ENCODE results near the gene EXOSC10. TPM values are rescaled to one million over a fixed set of nuclear protein-coding genes. Genes with fewer than 3 reads are reported as not detected.

Gene EXOSC10
- total RNA-seq, 2 experiments from 2014 or later = 74.3 to 89.6 TPM

DNA sequence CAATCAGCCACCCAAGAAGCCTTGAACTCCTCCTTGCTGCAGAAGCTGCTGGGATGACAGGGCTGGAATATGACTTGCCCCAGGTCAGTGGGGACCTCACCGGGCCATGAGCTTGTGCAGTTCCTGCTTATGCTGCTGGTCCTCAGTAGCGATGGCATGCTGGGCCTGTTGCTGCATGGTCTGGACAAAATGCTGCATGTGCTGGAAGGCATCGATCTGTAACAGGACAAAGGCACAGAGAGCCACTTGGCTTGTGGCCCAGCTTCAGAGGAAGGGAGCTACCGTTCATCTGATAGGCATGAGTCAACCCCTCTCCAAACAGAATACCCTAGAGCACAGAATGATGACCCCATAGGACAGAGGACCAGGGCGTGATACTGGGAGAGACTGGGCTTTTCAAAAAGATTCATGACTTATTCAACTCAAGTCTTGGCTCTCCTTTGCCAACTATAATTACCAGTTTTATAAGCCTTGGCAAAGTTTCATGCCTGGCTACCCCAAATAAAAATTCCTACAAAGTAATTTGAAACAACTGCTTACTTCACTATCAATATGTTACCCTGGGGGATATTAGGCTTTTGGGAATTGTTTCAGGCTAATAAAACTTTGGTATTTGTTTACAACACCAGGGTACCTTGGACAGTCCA lies 34.7 kb upstream of the EXOSC10 start:
- Mint-ChIP-seq H3K4me3 (no peak overlapping the region), H3K27ac (no peak overlapping the region), H3K36me3 (ENCODE audit: low read depth) (peaks cover 33% of the 10 kb centered on the region), H3K27me3 (no peaks in the 10 kb centered on the region), H3K4me1 (no peaks in the 10 kb centered on the region), H3K9me3 (ENCODE audit: low read depth) (no peaks in the 10 kb centered on the region)
- intact Hi-C loops (cut with DNase I, micrococcal nuclease) = no loop called here
- ChIA-PET POLR2A (no interaction called here), CTCF (interaction anchor here (0.7 kb wide), 1 partner anchor 216 kb away, joined by 3 read pairs; no protein-coding TSS in a partner anchor)
- ATAC-seq = no peak
- no peak for DNase-seq

GRCh38 chr1:11132563-11133293 lies 33.1 kb upstream of the EXOSC10 start:
- no peak overlapping the region for H3K27ac Mint-ChIP-seq

GRCh38 chr1:11131816-11132215 lies 32.1 kb upstream of the EXOSC10 start:
- no peak overlapping the region for H3K4me3 Mint-ChIP-seq
- DNase-seq (no peak), ATAC-seq (no peak)
- CTCF ChIA-PET = interaction anchor here (0.6 to 2.4 kb wide), 3 partner anchors 24 to 606 kb away, joined by 3 to 8 read pairs (median 7); no protein-coding TSS in a partner anchor
- H3K9me3 Mint-ChIP-seq (ENCODE audit: low read depth) = no peaks in the 10 kb centered on the region
- H3K36me3 Mint-ChIP-seq (ENCODE audit: low read depth) = peaks cover 39% of the 10 kb centered on the region
- intact Hi-C loops (cut with DNase I, micrococcal nuclease) = no loop called here
- H3K27ac Mint-ChIP-seq = no peak overlapping the region
- no peaks in the 10 kb centered on the region for H3K27me3 Mint-ChIP-seq
- no peaks in the 10 kb centered on the region for H3K4me1 Mint-ChIP-seq
- POLR2A ChIA-PET = interaction anchor here (0.6 kb wide), 1 partner anchor 50 kb away, joined by 5 read pairs; no protein-coding TSS in a partner anchor

More at GRCh38 chr1:11132563-11133293, 33.1 kb upstream of the EXOSC10 start:
- Mint-ChIP-seq H3K4me1 (no peaks in the 10 kb centered on the region), H3K36me3 (ENCODE audit: low read depth) (peaks cover 32% of the 10 kb centered on the region), H3K4me3 (no peak overlapping the region), H3K27me3 (no peaks in the 10 kb centered on the region), H3K9me3 (ENCODE audit: low read depth) (no peaks in the 10 kb centered on the region)
- POLR2A ChIA-PET = interaction anchor here (0.6 kb wide), 1 partner anchor 51 kb away, joined by 5 read pairs; no protein-coding TSS in a partner anchor
- ATAC-seq (no peak), DNase-seq (no peak)
- intact Hi-C loops (cut with DNase I, micrococcal nuclease) = no loop called here
- CTCF ChIA-PET = interaction anchor here (0.6 to 2.4 kb wide), 4 partner anchors 12 to 607 kb away, joined by 3 to 8 read pairs (median 5); no protein-coding TSS in a partner anchor

GRCh38 chr1:11130406-11130805 lies 30.7 kb upstream of the EXOSC10 start:
- ChIA-PET POLR2A (no interaction called here), CTCF (interaction anchor here (0.9 kb wide), 1 partner anchor 92 kb away, joined by 3 read pairs; no protein-coding TSS in a partner anchor)
- H3K4me1 Mint-ChIP-seq = no peaks in the 10 kb centered on the region
- intact Hi-C loops (cut with DNase I, micrococcal nuclease) = no loop called here
- H3K27ac Mint-ChIP-seq = no peak overlapping the region
- ATAC-seq (no peak), DNase-seq (no peak)
- H3K36me3 Mint-ChIP-seq (ENCODE audit: low read depth) = peaks cover 48% of the 10 kb centered on the region
- H3K27me3 Mint-ChIP-seq = no peaks in the 10 kb centered on the region
- H3K4me3 Mint-ChIP-seq = no peak overlapping the region
- no peaks in the 10 kb centered on the region for H3K9me3 Mint-ChIP-seq (ENCODE audit: low read depth)

GRCh38 chr1:11129649-11130390 lies 30.2 kb upstream of the EXOSC10 start:
- Mint-ChIP-seq H3K9me3 (ENCODE audit: low read depth) (no peaks in the 10 kb centered on the region), H3K4me1 (peaks cover 3% of the 10 kb centered on the region), H3K27ac (no peak overlapping the region), H3K36me3 (ENCODE audit: low read depth) (peaks cover 47% of the 10 kb centered on the region), H3K4me3 (no peak overlapping the region), H3K27me3 (no peaks in the 10 kb centered on the region)
- intact Hi-C loops (cut with DNase I, micrococcal nuclease) = no loop called here
- DNase-seq (no peak), ATAC-seq (no peak)
- CTCF ChIA-PET = interaction anchor here (0.9 kb wide), 1 partner anchor 92 kb away, joined by 3 read pairs; no protein-coding TSS in a partner anchor
- POLR2A ChIA-PET = no interaction called here

- Mint-ChIP-seq H3K4me3 (no peak overlapping the region), H3K36me3 (ENCODE audit: low read depth) (peaks cover 38% of the 10 kb centered on the region), H3K9me3 (ENCODE audit: low read depth) (no peaks in the 10 kb centered on the region), H3K27ac (no peak overlapping the region), H3K4me1 (peaks cover 3% of the 10 kb centered on the region), H3K27me3 (no peaks in the 10 kb centered on the region)
- DNase-seq = no peak
- ATAC-seq = no peak
- intact Hi-C loops (cut with DNase I, micrococcal nuclease) = no loop called here
- CTCF ChIA-PET = interaction anchor here (0.5 to 1.6 kb wide), 5 partner anchors 27 to 164 kb away, joined by 3 to 6 read pairs (median 4); partner anchors contain the start of gene EXOSC10
- POLR2A ChIA-PET = interaction anchor here (0.6 kb wide), 1 partner anchor 115 kb away, joined by 4 read pairs; no protein-coding TSS in a partner anchor
These were observed 26.9 kb upstream of the EXOSC10 start for GRCh38 chr1:11126569-11126968.

- DNase-seq = no peak
- H3K4me1 Mint-ChIP-seq = peaks cover 3% of the 10 kb centered on the region
- peaks cover 41% of the 10 kb centered on the region for H3K36me3 Mint-ChIP-seq (ENCODE audit: low read depth)
- ChIA-PET POLR2A (interaction anchor here (0.6 kb wide), 1 partner anchor 114 kb away, joined by 4 read pairs; no protein-coding TSS in a partner anchor), CTCF (interaction anchor here (0.5 to 0.7 kb wide), 3 partner anchors 10 to 164 kb away, joined by 3 to 6 read pairs (median 3); no protein-coding TSS in a partner anchor)
- no peak overlapping the region for H3K4me3 Mint-ChIP-seq
- no peak for ATAC-seq
- H3K9me3 Mint-ChIP-seq (ENCODE audit: low read depth) = no peaks in the 10 kb centered on the region
- intact Hi-C loops (cut with DNase I, micrococcal nuclease) = no loop called here
- no peak overlapping the region for H3K27ac Mint-ChIP-seq
- no peaks in the 10 kb centered on the region for H3K27me3 Mint-ChIP-seq
These were observed 26.3 kb upstream of the EXOSC10 start for GRCh38 chr1:11125931-11126330.

GRCh38 chr1:11124965-11125364 lies 25.3 kb upstream of the EXOSC10 start:
- DNase-seq (no peak), ATAC-seq (no peak)
- ChIA-PET POLR2A (no interaction called here), CTCF (no interaction called here)
- intact Hi-C loops (cut with DNase I, micrococcal nuclease) = no loop called here
- Mint-ChIP-seq H3K27ac (peak overlapping the region; percentile 51), H3K9me3 (ENCODE audit: low read depth) (no peaks in the 10 kb centered on the region), H3K36me3 (ENCODE audit: low read depth) (peaks cover 32% of the 10 kb centered on the region), H3K27me3 (no peaks in the 10 kb centered on the region), H3K4me3 (no peak overlapping the region), H3K4me1 (peaks cover 3% of the 10 kb centered on the region)

DNA sequence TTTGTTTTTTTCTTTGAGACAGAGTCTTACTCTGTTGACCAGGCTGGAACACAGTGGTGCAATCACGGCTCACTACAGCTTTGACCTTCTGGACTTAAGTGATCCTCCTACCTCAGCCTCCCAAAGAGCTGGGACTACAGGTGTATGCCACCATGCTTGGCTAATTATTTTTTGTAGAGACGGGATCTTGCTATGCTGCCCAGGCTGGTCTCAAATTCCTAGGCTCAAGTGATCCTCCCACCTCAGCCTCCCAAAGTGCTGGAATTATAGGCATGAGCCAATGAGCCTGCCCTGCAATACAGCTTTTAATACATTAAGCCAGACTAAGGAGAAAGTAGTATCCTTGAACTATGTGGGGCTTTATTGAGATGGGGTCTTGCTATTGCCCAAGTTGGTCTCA lies 16.6 kb upstream of the EXOSC10 start:
- intact Hi-C loops (cut with DNase I, micrococcal nuclease) = no loop called here

DNA sequence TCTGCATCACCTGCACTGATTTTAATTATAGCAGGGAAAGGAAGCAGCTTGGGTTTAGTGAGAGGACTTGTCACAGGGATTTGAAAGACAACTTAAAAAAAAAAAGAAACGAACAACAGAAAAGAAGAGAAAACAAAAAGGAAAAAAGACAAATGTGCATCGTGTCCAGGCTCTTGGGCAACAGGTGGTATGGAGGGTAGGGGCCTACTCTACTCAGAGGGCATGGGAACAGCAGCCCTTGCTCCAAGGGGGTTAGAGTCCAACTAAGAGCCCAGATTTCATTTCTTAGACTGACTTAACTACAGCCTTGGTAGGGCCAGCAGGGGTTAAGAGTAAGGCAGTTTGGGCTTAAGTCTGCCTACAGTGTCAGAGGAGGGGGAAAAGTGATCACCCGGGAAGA lies 15.3 kb upstream of the EXOSC10 start:
- no peak for ATAC-seq
- peaks cover 29% of the 10 kb centered on the region for H3K36me3 Mint-ChIP-seq (ENCODE audit: low read depth)
- no peak for DNase-seq
- CTCF ChIA-PET = no interaction called here
- no peak overlapping the region for H3K27ac Mint-ChIP-seq
- POLR2A ChIA-PET = no interaction called here
- H3K9me3 Mint-ChIP-seq (ENCODE audit: low read depth) = no peaks in the 10 kb centered on the region
- no peaks in the 10 kb centered on the region for H3K27me3 Mint-ChIP-seq
- no peaks in the 10 kb centered on the region for H3K4me1 Mint-ChIP-seq
- intact Hi-C loops (cut with DNase I, micrococcal nuclease) = no loop called here
- H3K4me3 Mint-ChIP-seq = no peak overlapping the region

More for the DNA sequence above, 16.6 kb upstream of the EXOSC10 start:
- H3K36me3 Mint-ChIP-seq (ENCODE audit: low read depth) = peaks cover 33% of the 10 kb centered on the region
- no peak for DNase-seq
- H3K27ac Mint-ChIP-seq = no peak overlapping the region
- H3K9me3 Mint-ChIP-seq (ENCODE audit: low read depth) = no peaks in the 10 kb centered on the region
- no peaks in the 10 kb centered on the region for H3K4me1 Mint-ChIP-seq
- no peak for ATAC-seq
- POLR2A ChIA-PET = no interaction called here
- H3K4me3 Mint-ChIP-seq = no peak overlapping the region
- CTCF ChIA-PET = interaction anchor here (0.6 kb wide), 1 partner anchor 48 kb away, joined by 3 read pairs; no protein-coding TSS in a partner anchor
- H3K27me3 Mint-ChIP-seq = no peaks in the 10 kb centered on the region
